BJ (cell line): ENCODE measurements around the gene PDE1C. TPM values are rescaled to one million over a fixed set of nuclear protein-coding genes. Genes with fewer than 3 reads are reported as not detected.

ENCODE experiments used
- CTCF ChIA-PET: fragments of 350-600 bp; formaldehyde crosslinking; extraction: SDS; loops from one replicate; lab custom pipeline; 2021; ENCODE audit warnings: antibody characterized with exemption, inconsistent platforms; lab: Yijun Ruan, JAX
- POLR2A ChIA-PET: fragments of 300-600 bp; sonication (Branson Sonifier 250); formaldehyde crosslinking; extraction: SDS; loops from one replicate; lab custom pipeline; 2021; ENCODE audit warnings: antibody characterized with exemption; lab: Charles Lee
- DNase-seq: peaks from one replicate; pipeline ENCODE4 v3.0.0-alpha.2; 2011; ENCODE audit warnings: low read depth
- H3K27me3 ChIP-seq: 2 replicates; pipeline ENCODE4 v1.6.0; 2011; ENCODE audit warnings: low read length; ENCODE audit not compliant: control insufficient read depth, insufficient read depth
- H3K36me3 ChIP-seq: 2 replicates; pipeline ENCODE4 v1.5.1; 2011; ENCODE audit warnings: low read length; ENCODE audit not compliant: control insufficient read depth, insufficient read depth
- H3K4me3 ChIP-seq: 2 replicates; pipeline ENCODE4 v1.5.1; 2011; ENCODE audit warnings: low read depth, mild to moderate bottlenecking, control low read depth, low read length
- CTCF ChIP-seq: IDR thresholded peaks from 2 replicates; pipeline ENCODE4 v1.5.1; 2011; ENCODE audit warnings: low read depth, mild to moderate bottlenecking, control low read depth, inconsistent platforms, low read length, moderate library complexity; ENCODE audit not compliant: insufficient read depth
- polyA plus RNA-seq: library from polyadenylated mRNA; depleted of rRNA; stranded (reverse); fragments of >200 nt; gene quantifications from 2 replicates; pipeline ENCODE4 v1.2.3, GENCODE V29; 2011

Gene PDE1C
- polyA plus RNA-seq, 1 experiment = 19.6 TPM

DNA sequence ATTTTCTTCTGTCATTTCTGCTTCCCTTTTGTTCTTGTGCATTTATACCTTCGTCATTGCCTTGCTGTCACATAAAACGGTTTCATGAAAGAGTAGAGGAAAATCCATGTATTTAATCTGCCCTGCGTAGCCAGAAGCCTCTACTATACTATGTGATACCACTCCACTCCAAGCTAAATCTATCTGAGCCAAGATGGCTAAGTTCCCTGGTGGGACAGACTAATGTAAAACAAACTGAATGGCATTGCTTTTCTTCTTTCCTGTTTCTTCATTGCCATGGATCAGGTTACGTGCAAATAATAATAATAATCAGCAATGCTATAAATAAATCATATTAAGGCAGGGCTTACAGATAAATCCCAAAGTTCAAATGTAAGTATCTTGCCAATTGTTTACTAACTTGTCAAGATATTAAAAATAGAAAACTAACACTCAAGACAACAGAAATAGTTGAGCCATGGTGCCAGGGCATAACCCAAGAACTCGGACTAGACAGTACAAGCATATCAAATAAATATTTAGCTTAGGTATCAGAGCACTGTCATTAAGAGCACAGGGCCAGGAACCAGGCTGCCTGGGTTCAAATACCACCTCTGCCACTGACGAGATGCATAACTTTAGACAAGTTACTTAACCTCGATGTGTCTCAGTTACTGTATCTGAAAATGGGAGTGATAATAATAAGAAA is 151.4 kb downstream of the PDE1C start:
- ChIA-PET CTCF (interaction anchor here (0.6 to 1.3 kb wide), 3 partner anchors 133 to 1440 kb away, joined by 3 to 4 read pairs (median 3); partner anchors contain the start of gene NOD1), POLR2A (no interaction called here)
- TF ChIP-seq CTCF = no peak
- Histone ChIP-seq H3K36me3 (no peaks in the 10 kb centered on the region), H3K4me3 (no peak overlapping the region), H3K27me3 (no peaks in the 10 kb centered on the region)
- DNase-seq = no peak

- DNase-seq = peak; percentile 37
- TF ChIP-seq CTCF = no peak
- Histone ChIP-seq H3K36me3 (no peaks in the 10 kb centered on the region), H3K4me3 (no peak overlapping the region), H3K27me3 (no peaks in the 10 kb centered on the region)
- POLR2A ChIA-PET = no interaction called here
- CTCF ChIA-PET = interaction anchor here (0.9 to 1.1 kb wide), 2 partner anchors 9 to 140 kb away, joined by 3 to 5 read pairs; no protein-coding TSS in a partner anchor
These were observed 153.0 kb downstream of the PDE1C start for GRCh38 chr7:31917256-31917655.

DNA sequence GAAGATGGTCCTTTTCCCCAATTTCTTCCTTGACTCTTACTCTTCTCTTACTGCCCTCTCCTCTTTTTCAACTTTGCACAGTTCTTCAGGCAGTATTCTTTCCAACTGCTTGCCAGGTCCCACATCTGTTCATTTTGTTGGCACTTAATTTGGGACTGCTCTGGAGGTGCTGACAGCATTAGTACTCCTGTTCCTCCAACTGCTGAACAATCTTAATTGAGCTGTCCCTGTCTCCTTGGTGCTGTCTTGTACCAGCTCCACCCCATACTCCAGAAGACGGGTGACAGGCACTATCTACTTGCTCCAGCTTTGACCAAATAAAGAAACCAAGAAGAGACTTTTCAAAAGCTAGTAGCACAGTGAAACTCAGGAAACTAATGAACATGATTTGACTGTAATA is 160.0 kb downstream of the PDE1C start:
- no peak for DNase-seq
- CTCF ChIA-PET = interaction anchor here (1.1 kb wide), 1 partner anchor 81 kb away, joined by 3 read pairs; no protein-coding TSS in a partner anchor
- TF ChIP-seq CTCF = no peak
- POLR2A ChIA-PET = no interaction called here
- no peaks in the 10 kb centered on the region for H3K27me3 ChIP-seq
- H3K36me3 ChIP-seq = no peaks in the 10 kb centered on the region
- no peak overlapping the region for H3K4me3 ChIP-seq

DNA sequence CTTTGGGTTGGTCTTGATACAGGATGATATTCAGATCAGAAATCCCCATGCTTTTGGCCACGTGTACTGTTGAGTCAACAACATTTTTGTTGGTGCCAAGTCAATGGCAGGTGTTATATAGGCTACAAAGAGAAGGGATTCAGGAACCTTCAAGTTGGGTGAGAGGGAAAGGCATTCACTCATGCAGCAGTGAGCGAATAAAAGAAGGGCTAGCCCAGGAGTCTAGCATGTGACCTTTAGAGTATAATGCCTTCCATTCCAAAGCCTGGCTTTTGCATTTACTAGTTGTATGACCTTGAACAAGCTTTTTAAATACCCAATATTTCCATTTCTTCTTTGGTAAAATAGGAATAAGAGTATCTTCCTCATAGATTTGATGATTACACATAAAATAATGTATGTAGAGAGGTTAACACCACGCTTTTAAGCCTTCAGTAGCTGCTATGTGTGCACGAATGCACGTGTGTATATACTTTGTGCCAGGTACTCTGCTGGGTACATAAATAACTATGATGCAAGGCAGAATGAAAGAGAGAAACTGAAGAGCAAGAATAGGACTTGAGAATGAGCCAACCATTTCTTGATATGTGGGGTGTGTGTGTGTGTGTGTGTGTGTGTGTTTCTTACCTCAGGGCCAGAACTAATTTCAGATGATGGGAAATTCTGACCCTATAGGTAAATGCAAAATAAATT is 163.6 kb downstream of the PDE1C start:
- H3K27me3 ChIP-seq = no peaks in the 10 kb centered on the region
- POLR2A ChIA-PET = no interaction called here
- no peak for TF ChIP-seq CTCF
- DNase-seq = no peak
- no peak overlapping the region for H3K4me3 ChIP-seq
- H3K36me3 ChIP-seq = no peaks in the 10 kb centered on the region
- CTCF ChIA-PET = no interaction called here

- no peak overlapping the region for H3K4me3 ChIP-seq
- no peak for DNase-seq
- no peaks in the 10 kb centered on the region for H3K27me3 ChIP-seq
- no peak for TF ChIP-seq CTCF
- H3K36me3 ChIP-seq = no peaks in the 10 kb centered on the region
- ChIA-PET CTCF (no interaction called here), POLR2A (no interaction called here)
These were observed 166.2 kb downstream of the PDE1C start for GRCh38 chr7:31903962-31904361.
